GM12878 (cell line): ENCODE measurements around the gene PPP1CA. TPM values are rescaled to one million over a fixed set of nuclear protein-coding genes. Genes with fewer than 3 reads are reported as not detected.
A peak's percentile ranks its signal among the peaks of the same experiment; 100 is the strongest.

Experiments
- ATAC-seq: fragments of 200-7000 bp; cut with Tn5 transposase; 3 replicates; pipeline ENCODE4 v1.9.1; 2020; ENCODE audit warnings: mild to moderate bottlenecking, moderate library complexity
- BruUV-seq: library from RNA; stranded (reverse); fragments of 400-500 nt; replicated peaks from 2 replicates; lab custom pipeline; 2021; lab: Mats Ljungman, UMichigan
- CTCF ChIA-PET: fragments of 300-600 bp; sonication (Branson Sonifier 250); formaldehyde crosslinking; extraction: SDS; loops from one replicate; lab custom pipeline; 2021; ENCODE audit warnings: inconsistent platforms; lab: Yijun Ruan, JAX
- POLR2A ChIA-PET: fragments of 350-600 bp; formaldehyde crosslinking; extraction: SDS; loops from one replicate; lab custom pipeline; 2021; ENCODE audit warnings: inconsistent platforms; lab: Charles Lee
- RAD21 ChIA-PET: fragments of 300-600 bp; sonication (Branson Sonifier 250); formaldehyde crosslinking; loops from one replicate; lab custom pipeline; 2023; ENCODE audit warnings: antibody characterized with exemption; ENCODE audit not compliant: unreplicated experiment; lab: Charles Lee
- SMC1A ChIA-PET: fragments of 300-600 bp; sonication (Branson Sonifier 250); formaldehyde crosslinking; loops from one replicate; lab custom pipeline; 2023; ENCODE audit not compliant: unreplicated experiment, uncharacterized antibody; lab: Charles Lee
- DNase-seq: peaks from one replicate; pipeline ENCODE4 v3.0.0-alpha.2; 2011; ENCODE audit warnings: low read depth, low spot score
- FAIRE-seq: peaks from 3 replicates; lab custom pipeline; 2011; peaks lifted over from hg19 to GRCh38; lab: Jason Lieb, UNC
- H2AFZ ChIP-seq: 2 replicates; pipeline ENCODE4 v1.6.0; 2011; ENCODE audit warnings: low read depth, low read length, control low read depth; ENCODE audit not compliant: control insufficient read depth
- H3K27ac ChIP-seq: 2 replicates; pipeline ENCODE4 v1.5.1; 2011; ENCODE audit warnings: control low read depth; ENCODE audit not compliant: control insufficient read depth, insufficient read depth
- H3K27me3 ChIP-seq, 2 experiments: replicated peaks in 1 of 2; 2 replicates each; pipeline versions ENCODE4 v1.6.0 to v1.6.1; 2011; ENCODE audit warnings: low read length in 1 of 2; ENCODE audit not compliant: control insufficient read depth in 2 of 2, insufficient read depth in 2 of 2
- H3K36me3 ChIP-seq, 2 experiments: 2 replicates each; pipeline ENCODE4 v1.5.1; 2011; ENCODE audit warnings: low read length in 1 of 2; ENCODE audit not compliant: control insufficient read depth in 2 of 2, insufficient read depth in 2 of 2
- H3K4me1 ChIP-seq: 2 replicates; pipeline ENCODE4 v1.6.1; 2011; ENCODE audit warnings: mild to moderate bottlenecking, low read length, moderate library complexity, mixed read lengths; ENCODE audit not compliant: control insufficient read depth, insufficient read depth
- H3K4me2 ChIP-seq: 2 replicates; pipeline ENCODE4 v1.6.0; 2011; ENCODE audit warnings: control low read depth; ENCODE audit not compliant: control insufficient read depth, insufficient read depth
- H3K4me3 ChIP-seq: fragments of 200-600 bp; sonication (generic); 2 replicates; pipeline ENCODE4 v1.5.1; 2016
- H3K79me2 ChIP-seq: 2 replicates; pipeline ENCODE4 v1.6.0; 2011; ENCODE audit warnings: low read length; ENCODE audit not compliant: control insufficient read depth, insufficient read depth
- H3K9ac ChIP-seq: 2 replicates; pipeline ENCODE4 v1.8.0; 2011; ENCODE audit warnings: low read length, control low read depth, mixed read lengths; ENCODE audit not compliant: control insufficient read depth, insufficient read depth
- H3K9me3 ChIP-seq: replicated peaks from 3 replicates; pipeline ENCODE4 v1.5.1; 2011; ENCODE audit warnings: mild to moderate bottlenecking, low read length; ENCODE audit not compliant: control insufficient read depth, insufficient read depth
- H4K20me1 ChIP-seq: 2 replicates; pipeline ENCODE4 v1.6.0; 2011; ENCODE audit not compliant: control insufficient read depth, insufficient read depth
- ATF2 ChIP-seq: IDR thresholded peaks from 2 replicates; pipeline ENCODE4 v1.6.1; 2012; ENCODE audit warnings: low read length, inconsistent platforms
- BCL11A ChIP-seq: IDR thresholded peaks from 2 replicates; pipeline ENCODE4 v1.6.1; 2011; ENCODE audit warnings: low read depth, low read length
- CHD2 ChIP-seq: IDR thresholded peaks from 2 replicates; pipeline ENCODE4 v1.6.1; 2011; ENCODE audit warnings: low read depth, low read length, improper control_type of control experiment, borderline replicate concordance
- CTCF ChIP-seq, 3 experiments: IDR thresholded peaks in 2 of 3; conservative IDR thresholded peaks in 1 of 3; 2 replicates each; pipeline ENCODE4 v1.5.1; 2011; ENCODE audit warnings: low read depth in 3 of 3, low read length in 3 of 3, mild to moderate bottlenecking in 3 of 3, control low read depth in 2 of 3, moderate library complexity in 2 of 3, inconsistent platforms in 1 of 3, mixed read lengths in 1 of 3; ENCODE audit not compliant: control insufficient read depth in 2 of 3, insufficient read depth in 1 of 3; ENCODE audit errors: extremely low read depth in 1 of 3
- ESRRA ChIP-seq: IDR thresholded peaks from 2 replicates; pipeline ENCODE4 v1.6.1; 2012; ENCODE audit warnings: mild to moderate bottlenecking, low read length, improper control_type of control experiment
- FOXK2 ChIP-seq: fragments of 450-650 bp; IDR thresholded peaks from 2 replicates; pipeline ENCODE4 v1.6.1; 2017; ENCODE audit warnings: mild to moderate bottlenecking, moderate library complexity
- IKZF2 ChIP-seq, 2 experiments: fragments of 450-650 bp; IDR thresholded peaks; 2 replicates each; pipeline ENCODE4 v1.6.1; 2017; ENCODE audit warnings: mild to moderate bottlenecking in 2 of 2, moderate library complexity in 2 of 2
- MAX ChIP-seq: IDR thresholded peaks from 2 replicates; pipeline ENCODE4 v1.6.1; 2012; ENCODE audit warnings: low read depth, low read length, improper control_type of control experiment
- MEF2A ChIP-seq: IDR thresholded peaks from 2 replicates; pipeline ENCODE4 v1.6.1; 2011; ENCODE audit warnings: low read depth, mild to moderate bottlenecking, low read length, moderate library complexity; ENCODE audit not compliant: insufficient read depth
- RAD51 ChIP-seq: fragments of 450-650 bp; IDR thresholded peaks from 2 replicates; pipeline ENCODE4 v1.6.1; 2016; ENCODE audit warnings: moderate library complexity, mild to moderate bottlenecking, inconsistent platforms
- ZNF207 ChIP-seq: fragments of 450-650 bp; IDR thresholded peaks from 2 replicates; pipeline ENCODE4 v1.6.1; 2014; ENCODE audit warnings: antibody characterized with exemption, mild to moderate bottlenecking, borderline replicate concordance
- ZNF274 ChIP-seq: IDR thresholded peaks from one replicate; pipeline ENCODE4 v1.8.0; 2011; ENCODE audit not compliant: insufficient read length, insufficient read depth
- ZNF384 ChIP-seq: IDR thresholded peaks from 2 replicates; pipeline ENCODE4 v1.6.1; 2012; ENCODE audit warnings: low read depth, mild to moderate bottlenecking, low read length, improper control_type of control experiment, borderline replicate concordance
- ZZZ3 ChIP-seq: IDR thresholded peaks from 2 replicates; pipeline ENCODE4 v1.6.1; 2011; ENCODE audit warnings: low read depth; ENCODE audit not compliant: control insufficient read depth, insufficient read length
- WGBS: methylation state at CpG from one replicate; pipeline ENCODE4 v1.1.6; 2016; ENCODE audit warnings: low lambda C conversion rate; ENCODE audit not compliant: insufficient replicate concordance, insufficient coverage; ENCODE audit errors: missing lambda C conversion rate; 5-methylcytosine and 5-hydroxymethylcytosine counted together
- in situ Hi-C: fragments of 300-500 bp; cut with MboI; formaldehyde crosslinking; loops from 9 replicates; pipeline ENCODE4 v1.14.3; 2018; ENCODE audit warnings: mixed read lengths
- intact Hi-C: fragments of 100-400 bp; cut with micrococcal nuclease; formaldehyde crosslinking; loops from one replicate; pipeline ENCODE4 v1.14.2; 2022; ENCODE audit not compliant: unreplicated experiment
- polyA plus RNA-seq, 11 experiments: library from polyadenylated mRNA; depleted of rRNA in 4 of 11; unstranded in 6 of 11; stranded (reverse) in 5 of 11; fragments of >200 nt; fragmentation: Nextera tagmentation in 4 of 11; fragmentation: Illumina TruSeq in 1 of 11; extraction: Ambion mirVana in 4 of 11; extraction: Trizol in 1 of 11; gene quantifications; 1 replicate in 1 of 11; 2 replicates in 10 of 11; pipeline versions ENCODE4 v1.2.1 to v1.2.3, GENCODE V29; 2011 to 2016; ENCODE audit warnings: inconsistent platforms in 2 of 11, missing spikeins in 2 of 11, low read depth in 1 of 11
- total RNA-seq, 4 experiments: library from RNA; depleted of rRNA in 3 of 4; stranded (reverse); fragments of >200 nt in 3 of 4; fragmentation: Illumina TruSeq in 1 of 4; extraction: Trizol in 1 of 4; gene quantifications; 2 replicates each; pipeline versions ENCODE4 v1.2.1 to v1.2.3, GENCODE V29; 2013 to 2021
- TF ChIP-seq, protein P1 (sequence below): IDR thresholded peaks from 2 replicates; pipeline ENCODE4 v1.6.1; 2011; ENCODE audit warnings: low read depth, low read length, improper control_type of control experiment, borderline replicate concordance

PPP1CA gene
- total and polyA plus RNA-seq, 10 of the 15 experiments (the other 5 are each of a cell fraction or from before 2014, with no cell fraction given) = 26.4 to 458 (median 240) TPM

DNA sequence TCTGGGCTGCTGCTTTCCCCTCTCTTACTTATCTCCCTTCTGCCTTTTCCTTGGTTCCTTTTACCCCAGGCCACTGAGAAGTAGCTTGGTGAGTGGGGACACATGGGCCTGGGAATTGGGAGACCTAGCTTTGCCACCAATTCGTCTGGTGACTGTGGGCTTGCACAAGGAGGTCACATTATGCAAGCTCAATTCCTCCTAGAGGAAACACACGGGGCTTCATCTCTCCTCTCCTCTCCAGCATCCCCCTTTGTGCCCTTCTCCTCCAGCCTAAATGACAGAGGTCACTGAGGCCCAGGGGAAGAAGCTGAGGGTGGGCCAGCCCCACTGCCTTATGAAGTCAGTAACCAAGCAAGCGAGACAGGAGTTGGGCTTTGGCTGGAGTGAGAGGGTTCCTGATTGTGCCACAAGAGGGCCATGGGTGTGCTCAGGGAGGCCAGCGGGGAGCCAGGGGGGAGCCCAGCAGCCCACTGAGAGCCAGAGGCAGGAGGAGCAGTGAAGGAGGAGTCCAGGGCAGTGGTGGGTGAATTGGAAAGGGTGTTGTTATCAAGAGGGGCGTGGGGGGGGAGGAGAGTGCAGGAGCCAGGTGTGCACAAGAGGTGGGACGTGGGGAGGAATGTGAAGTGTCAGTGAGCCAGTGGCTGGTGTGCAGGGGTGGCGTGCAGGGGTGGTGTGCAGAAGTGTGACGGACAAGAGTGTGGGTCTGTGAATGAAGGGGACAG is 30.3 kb downstream of the PPP1CA start (continued):
- TF ChIP-seq CTCF (IDR thresholded peaks at IDR 0.05 in 2 of 3, conservative IDR thresholded peaks at IDR 0.05 in 1 of 3; ENCODE audit: control insufficient read depth in 2 of 3, extremely low read depth in 1 of 3, insufficient read depth in 1 of 3, low read depth in 3 of 3, low read length in 3 of 3) = peak; percentile 51 to 57 (median 52)
- TF ChIP-seq, all 136 proteins: peak for 7

- peaks cover 25% of the 10 kb centered on the region for H3K4me1 ChIP-seq
- peaks cover 1 to 7% of the 10 kb centered on the region in 2 experiments; a peak in 3 of 4 replicates for H3K27me3 ChIP-seq
- no peak for ATAC-seq
- intact Hi-C loops = loop anchor here (2.0 kb wide), 1 partner anchor 14 kb away; no protein-coding TSS in a partner anchor
- H3K4me2 ChIP-seq = no peak overlapping the region
- FAIRE-seq = no peak
- peaks cover 8% of the 10 kb centered on the region; the same call in 1 of the 2 replicates for H4K20me1 ChIP-seq
- in situ Hi-C loops = no loop called here
- no peak overlapping the region for H3K9ac ChIP-seq
- H3K9me3 ChIP-seq = no peaks in the 10 kb centered on the region
- RAD21 ChIA-PET = interaction anchor here (1.1 to 6.5 kb wide), 5 partner anchors 11 to 25 kb away, joined by 5 to 122 read pairs (median 11); partner anchors contain the start of gene POLD4
- H3K79me2 ChIP-seq = no peaks in the 10 kb centered on the region
- no peak overlapping the region for H3K27ac ChIP-seq
- 83% methylated on average over 6 of the region's 14 CpGs for WGBS
- H2AFZ ChIP-seq = no peak overlapping the region
- no peaks in the 10 kb centered on the region for H3K36me3 ChIP-seq
- BruUV-seq = no TSS peak
- SMC1A ChIA-PET = interaction anchor here (1.0 to 21.3 kb wide), 7 partner anchors 11 to 191 kb away, joined by 3 to 646 read pairs (median 5); partner anchors contain the start of genes POLD4 and TBC1D10C
- no peak for DNase-seq
- H3K4me3 ChIP-seq = no peak overlapping the region
- CTCF ChIA-PET = interaction anchor here (0.7 to 26.2 kb wide), 6 partner anchors 9 to 235 kb away, joined by 3 to 1301 read pairs (median 22); partner anchors contain the start of genes CLCF1, POLD4 and RAD9A
- POLR2A ChIA-PET = interaction anchor here (0.5 to 5.1 kb wide), 5 partner anchors 8 to 28 kb away, joined by 3 to 42 read pairs (median 9); partner anchors contain the start of gene POLD4
- TF ChIP-seq, protein P1, sequence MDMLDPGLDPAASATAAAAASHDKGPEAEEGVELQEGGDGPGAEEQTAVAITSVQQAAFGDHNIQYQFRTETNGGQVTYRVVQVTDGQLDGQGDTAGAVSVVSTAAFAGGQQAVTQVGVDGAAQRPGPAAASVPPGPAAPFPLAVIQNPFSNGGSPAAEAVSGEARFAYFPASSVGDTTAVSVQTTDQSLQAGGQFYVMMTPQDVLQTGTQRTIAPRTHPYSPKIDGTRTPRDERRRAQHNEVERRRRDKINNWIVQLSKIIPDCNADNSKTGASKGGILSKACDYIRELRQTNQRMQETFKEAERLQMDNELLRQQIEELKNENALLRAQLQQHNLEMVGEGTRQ = no peak
- TF ChIP-seq IKZF2 (IDR thresholded peaks at IDR 0.05) = no peak
- no peak for TF ChIP-seq MAX
- TF ChIP-seq ATF2 = no peak
- no peak for TF ChIP-seq CHD2
- TF ChIP-seq FOXK2 = no peak
- TF ChIP-seq MEF2A = no peak
- TF ChIP-seq ZNF207 = no peak
- no peak for TF ChIP-seq ZNF274
- TF ChIP-seq BCL11A = no peak
- no peak for TF ChIP-seq ZZZ3
- TF ChIP-seq RAD51 = no peak
- no peak for TF ChIP-seq ESRRA
- no peak for TF ChIP-seq ZNF384
These were observed 31.1 kb downstream of the PPP1CA start for GRCh38 chr11:67370351-67371076.
